Measurements from ENCODE around the gene NLE1. TPM values are rescaled to one million over a fixed set of nuclear protein-coding genes. Genes with fewer than 3 reads are reported as not detected.

NLE1 gene
- total and polyA plus RNA-seq, 2 of the 8 experiments (the other 6 are each of a cell fraction or from before 2014, with no cell fraction given) = 50.4 to 51.5 TPM

- TF ChIP-seq CHD7 (IDR thresholded peaks at IDR 0.05; ENCODE audit: insufficient replicate concordance, low read length) = no peak
- no peak for TF ChIP-seq SIN3A (conservative IDR thresholded peaks at IDR 0.05 in 1 of 2, IDR thresholded peaks at IDR 0.05 in 1 of 2; ENCODE audit: low read depth in 1 of 2, low read length in 2 of 2)
- TF ChIP-seq BRCA1 (IDR thresholded peaks at IDR 0.05; ENCODE audit: low read depth, low read length) = no peak
- TF ChIP-seq SRF (IDR thresholded peaks at IDR 0.05; ENCODE audit: low read depth, low read length) = no peak
- TF ChIP-seq TAF7 (optimal IDR thresholded peaks at IDR 0.05; ENCODE audit: borderline replicate concordance, low read depth, low read length) = no peak
- TF ChIP-seq HDAC2 (IDR thresholded peaks at IDR 0.05; ENCODE audit: borderline replicate concordance in 1 of 2, low read depth in 2 of 2, low read length in 2 of 2) = no peak
- TF ChIP-seq KDM1A (IDR thresholded peaks at IDR 0.05; ENCODE audit: borderline replicate concordance, low read length) = no peak
- TF ChIP-seq BACH1 (IDR thresholded peaks at IDR 0.05; ENCODE audit: low read length) = no peak
- no peak for TF ChIP-seq SP2 (IDR thresholded peaks at IDR 0.05; ENCODE audit: low read length)
- TF ChIP-seq CBX8 (IDR thresholded peaks at IDR 0.05; ENCODE audit: borderline replicate concordance, low read depth, low read length) = no peak
- no peak for TF ChIP-seq CREB1 (IDR thresholded peaks at IDR 0.05)
- TF ChIP-seq SUZ12 (IDR thresholded peaks at IDR 0.05; ENCODE audit: low read length) = no peak
Observed at GRCh38 chr17:35166526-35166925, 24.4 kb upstream of the NLE1 start (continued).
